Calu3 (cell line): ENCODE results near the gene UAP1L1. TPM values are rescaled to one million over a fixed set of nuclear protein-coding genes. Genes with fewer than 3 reads are reported as not detected.

Experiments used
- BruUV-seq: library from RNA; stranded (reverse); fragments of 400-500 nt; replicated peaks from 2 replicates; lab custom pipeline; 2021; lab: Mats Ljungman, UMichigan
- CTCF ChIA-PET: fragments of 300-600 bp; sonication (Branson Sonifier 250); formaldehyde crosslinking; loops from one replicate; lab custom pipeline; 2022; ENCODE audit warnings: antibody characterized with exemption; lab: Charles Lee
- DNase-seq: peaks from one replicate; pipeline ENCODE4 v3.0.0; 2022
- H3K27ac Mint-ChIP-seq: one replicate; pipeline ENCODE4 v1.8.0; 2022; ENCODE audit warnings: mixed read lengths; ENCODE audit not compliant: unreplicated experiment
- H3K27me3 Mint-ChIP-seq: one replicate; pipeline ENCODE4 v1.8.0; 2022; ENCODE audit warnings: mixed read lengths; ENCODE audit not compliant: unreplicated experiment
- H3K36me3 Mint-ChIP-seq: one replicate; pipeline ENCODE4 v1.8.0; 2022; ENCODE audit warnings: mild to moderate bottlenecking, moderate library complexity, mixed read lengths; ENCODE audit not compliant: insufficient read depth, unreplicated experiment
- H3K4me1 Mint-ChIP-seq: one replicate; pipeline ENCODE4 v1.8.0; 2022; ENCODE audit warnings: mild to moderate bottlenecking, low read depth, mixed read lengths; ENCODE audit not compliant: unreplicated experiment
- H3K4me3 Mint-ChIP-seq: one replicate; pipeline ENCODE4 v1.8.0; 2022; ENCODE audit warnings: mild to moderate bottlenecking, low read depth, moderate library complexity, mixed read lengths; ENCODE audit not compliant: unreplicated experiment
- H3K9me3 Mint-ChIP-seq: one replicate; pipeline ENCODE4 v1.8.0; 2022; ENCODE audit warnings: low read depth, mixed read lengths; ENCODE audit not compliant: unreplicated experiment
- intact Hi-C: fragments of 100-400 bp; cut with micrococcal nuclease; formaldehyde crosslinking; loops from one replicate; pipeline ENCODE4 v1.10.0; 2022; ENCODE audit not compliant: unreplicated experiment
- total RNA-seq: library from RNA; stranded (reverse); gene quantifications from 2 replicates; pipeline ENCODE4 v1.2.3, GENCODE V29; 2022
- TF ChIP-seq, protein P1 (sequence below): fragments of 200-600 bp; IDR thresholded peaks from one replicate; pipeline ENCODE4 v1.8.0; 2022; ENCODE audit warnings: antibody characterized with exemption; ENCODE audit not compliant: unreplicated experiment

UAP1L1 gene
- total RNA-seq, 1 experiment from 2014 or later: 9.1 TPM

DNA sequence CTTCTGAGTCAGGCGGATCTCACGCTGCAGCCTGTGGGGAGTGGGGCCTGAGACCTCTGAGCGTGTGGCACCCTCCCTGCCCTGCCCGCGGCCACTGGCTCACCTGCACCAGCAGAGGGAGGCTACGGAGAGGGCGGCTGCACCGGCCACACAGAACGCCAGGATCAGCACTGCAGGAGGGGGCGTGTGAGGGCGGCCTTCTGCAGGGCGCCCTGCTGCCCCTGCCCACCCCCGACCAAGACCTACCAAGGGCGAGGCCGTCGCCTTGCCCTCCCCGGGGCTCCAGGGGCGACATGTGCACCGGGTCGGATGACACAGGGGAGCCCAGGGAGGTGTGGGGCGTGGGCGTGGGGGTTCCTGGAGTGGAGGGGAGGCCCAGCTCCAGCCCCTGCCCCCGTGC, 36.7 kb upstream of the UAP1L1 start:
- intact Hi-C loops: no loop called here
- BruUV-seq: no TSS peak
- CTCF ChIA-PET: no interaction called here
- Mint-ChIP-seq H3K4me1 (no peaks in the 10 kb centered on the region), H3K27me3 (no peaks in the 10 kb centered on the region), H3K36me3 (peaks cover 28% of the 10 kb centered on the region), H3K4me3 (no peak overlapping the region), H3K27ac (no peak overlapping the region), H3K9me3 (no peaks in the 10 kb centered on the region)
- DNase-seq: no peak
- TF ChIP-seq, protein P1, sequence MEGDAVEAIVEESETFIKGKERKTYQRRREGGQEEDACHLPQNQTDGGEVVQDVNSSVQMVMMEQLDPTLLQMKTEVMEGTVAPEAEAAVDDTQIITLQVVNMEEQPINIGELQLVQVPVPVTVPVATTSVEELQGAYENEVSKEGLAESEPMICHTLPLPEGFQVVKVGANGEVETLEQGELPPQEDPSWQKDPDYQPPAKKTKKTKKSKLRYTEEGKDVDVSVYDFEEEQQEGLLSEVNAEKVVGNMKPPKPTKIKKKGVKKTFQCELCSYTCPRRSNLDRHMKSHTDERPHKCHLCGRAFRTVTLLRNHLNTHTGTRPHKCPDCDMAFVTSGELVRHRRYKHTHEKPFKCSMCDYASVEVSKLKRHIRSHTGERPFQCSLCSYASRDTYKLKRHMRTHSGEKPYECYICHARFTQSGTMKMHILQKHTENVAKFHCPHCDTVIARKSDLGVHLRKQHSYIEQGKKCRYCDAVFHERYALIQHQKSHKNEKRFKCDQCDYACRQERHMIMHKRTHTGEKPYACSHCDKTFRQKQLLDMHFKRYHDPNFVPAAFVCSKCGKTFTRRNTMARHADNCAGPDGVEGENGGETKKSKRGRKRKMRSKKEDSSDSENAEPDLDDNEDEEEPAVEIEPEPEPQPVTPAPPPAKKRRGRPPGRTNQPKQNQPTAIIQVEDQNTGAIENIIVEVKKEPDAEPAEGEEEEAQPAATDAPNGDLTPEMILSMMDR: no peak

DNA sequence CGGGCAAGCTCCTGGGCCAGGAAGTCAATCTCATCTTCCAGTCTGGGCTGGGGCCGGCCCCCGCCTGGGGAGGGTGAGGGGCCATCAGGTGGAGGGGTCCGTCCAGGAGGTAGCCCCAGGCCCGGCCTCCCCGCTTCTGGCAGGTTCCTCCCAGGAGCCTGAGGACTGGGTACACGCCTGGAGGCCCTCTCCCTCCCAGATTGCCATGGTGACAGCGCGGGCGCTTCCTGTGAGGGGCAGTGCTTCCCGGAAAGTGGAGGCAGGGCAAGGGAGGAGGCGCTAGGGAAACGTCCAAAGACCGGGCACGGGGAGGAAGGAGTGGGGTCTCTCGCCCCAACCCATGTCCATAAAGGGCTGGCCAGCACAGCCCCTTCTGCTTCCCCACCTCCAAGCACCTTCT, 36.2 kb upstream of the UAP1L1 start:
- H3K4me1 Mint-ChIP-seq: no peaks in the 10 kb centered on the region
- intact Hi-C loops: no loop called here
- no peaks in the 10 kb centered on the region for H3K9me3 Mint-ChIP-seq
- H3K27me3 Mint-ChIP-seq: no peaks in the 10 kb centered on the region
- CTCF ChIA-PET: no interaction called here
- BruUV-seq: no TSS peak
- H3K36me3 Mint-ChIP-seq: peaks cover 30% of the 10 kb centered on the region
- H3K27ac Mint-ChIP-seq: no peak overlapping the region
- TF ChIP-seq, protein P1: no peak
- no peak overlapping the region for H3K4me3 Mint-ChIP-seq
- DNase-seq: no peak

DNA sequence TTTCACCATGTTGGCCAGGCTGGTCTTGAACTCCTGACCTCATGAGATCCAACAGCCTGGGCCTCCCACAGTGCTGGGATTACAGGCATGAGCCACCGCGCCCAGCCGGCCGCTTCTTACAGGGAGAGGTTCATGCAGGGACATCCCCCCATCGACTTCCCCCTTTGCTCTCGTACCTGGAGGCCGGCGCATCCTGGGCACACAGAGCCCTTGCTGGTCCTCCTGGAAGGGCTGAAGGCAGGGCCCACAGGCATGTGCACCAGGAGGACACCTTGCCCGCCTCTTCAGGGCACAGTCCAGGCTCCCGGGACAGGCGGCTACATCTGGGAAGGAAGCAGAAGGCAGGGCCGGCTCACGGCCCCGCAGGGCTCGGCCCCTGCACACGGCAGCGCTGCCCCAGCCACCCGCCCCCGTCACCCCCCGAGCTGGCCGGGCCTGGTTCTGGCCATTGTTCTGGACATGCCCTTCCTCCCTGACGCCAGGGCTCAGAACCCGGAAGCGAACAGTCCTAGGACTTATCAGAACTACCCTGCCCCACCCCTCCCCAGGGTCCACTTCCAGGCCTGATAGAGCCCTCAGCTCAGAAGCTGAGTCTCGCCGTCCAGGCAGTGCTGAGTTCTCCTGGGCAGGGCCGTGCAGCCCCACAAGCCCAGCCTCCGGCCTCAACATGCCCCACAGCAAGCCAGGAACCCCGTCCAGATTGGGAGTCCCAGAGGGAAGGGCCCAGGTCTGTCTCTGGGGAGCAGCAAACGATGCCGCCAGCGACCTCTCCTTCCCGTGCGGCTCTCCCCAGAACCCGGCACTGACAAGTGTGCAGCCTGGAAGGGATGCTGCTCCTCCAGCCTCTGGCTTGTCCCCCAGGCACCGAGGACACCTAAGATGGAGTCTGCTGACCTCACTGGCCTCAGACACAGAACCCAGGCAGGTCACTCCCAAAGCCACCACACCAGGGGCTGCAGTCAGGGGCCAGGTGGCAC, 34.3 kb upstream of the UAP1L1 start:
- CTCF ChIA-PET: no interaction called here
- BruUV-seq: no TSS peak
- Mint-ChIP-seq H3K36me3 (peaks cover 33% of the 10 kb centered on the region), H3K4me1 (no peaks in the 10 kb centered on the region), H3K4me3 (no peak overlapping the region), H3K27me3 (no peaks in the 10 kb centered on the region), H3K9me3 (no peaks in the 10 kb centered on the region), H3K27ac (no peak overlapping the region)
- DNase-seq: no peak
- TF ChIP-seq, protein P1: no peak
- intact Hi-C loops: no loop called here

DNA sequence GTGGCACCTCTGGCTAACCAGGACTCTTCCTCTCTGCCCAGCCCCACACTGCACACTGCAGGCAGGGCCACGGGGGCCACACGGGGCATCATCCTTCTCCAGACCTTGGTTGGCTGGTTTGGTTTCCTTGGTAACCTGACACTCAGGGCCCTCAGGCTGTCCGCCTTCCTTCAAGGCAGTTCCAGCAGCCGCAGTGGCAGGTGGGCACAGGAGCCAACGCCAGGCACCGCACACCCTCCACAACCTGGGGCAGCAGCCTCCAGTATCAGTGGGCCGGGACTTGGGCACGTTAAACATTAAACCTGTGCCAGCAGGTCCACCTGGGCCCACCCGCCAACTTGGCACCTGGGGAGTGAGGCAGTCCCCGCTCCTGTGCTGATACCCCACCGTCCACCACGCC, 33.3 kb upstream of the UAP1L1 start:
- Mint-ChIP-seq H3K4me3 (no peak overlapping the region), H3K27ac (no peak overlapping the region), H3K9me3 (no peaks in the 10 kb centered on the region), H3K4me1 (no peaks in the 10 kb centered on the region), H3K36me3 (peaks cover 28% of the 10 kb centered on the region), H3K27me3 (no peaks in the 10 kb centered on the region)
- no TSS peak for BruUV-seq
- no peak for DNase-seq
- intact Hi-C loops: no loop called here
- CTCF ChIA-PET: no interaction called here
- TF ChIP-seq, protein P1: no peak
